Heart right ventricle (tissue), 16 donors: ENCODE results near the gene AKT3. TPM values are rescaled to one million over a fixed set of nuclear protein-coding genes. Genes with fewer than 3 reads are reported as not detected.

Source experiments
- ATAC-seq, 8 donors: fragments of 200-7000 bp; cut with Tn5 transposase; one replicate each; pipeline ENCODE4 v1.9.1; 2020; ENCODE audit warnings: mild to moderate bottlenecking in 8 of 8, moderate library complexity in 8 of 8, moderate number of reproducible peaks in 1 of 8
- DNase-seq, 2 donors: peaks; one replicate each; pipeline ENCODE4 v3.0.0-alpha.2; 2020
- H3K27ac ChIP-seq, 10 donors: fragments of 200-600 bp; sonication (generic) in 2 of 10; one replicate each; pipeline versions ENCODE4 v1.5.0 to v1.8.0; 2020 to 2022; ENCODE audit warnings: mild to moderate bottlenecking in 3 of 10
- H3K27me3 ChIP-seq, 7 donors: fragments of 200-600 bp; one replicate each; pipeline ENCODE4 v1.8.0; 2021 to 2022; ENCODE audit warnings: mild to moderate bottlenecking in 2 of 7
- H3K36me3 ChIP-seq, 9 donors: fragments of 200-600 bp; sonication (generic) in 1 of 9; one replicate each; pipeline versions ENCODE4 v1.5.0 to v1.8.0; 2020 to 2022; ENCODE audit warnings: mild to moderate bottlenecking in 2 of 9
- H3K4me1 ChIP-seq, 9 donors: fragments of 200-600 bp; sonication (generic) in 1 of 9; one replicate each; pipeline versions ENCODE4 v1.5.0 to v1.8.0; 2020 to 2022; ENCODE audit warnings: mild to moderate bottlenecking in 4 of 9
- H3K4me3 ChIP-seq, 10 donors: fragments of 200-600 bp; sonication (generic) in 2 of 10; one replicate each; pipeline versions ENCODE4 v1.5.0 to v1.8.0; 2020 to 2022; ENCODE audit warnings: mild to moderate bottlenecking in 7 of 10, moderate library complexity in 2 of 10
- H3K9me3 ChIP-seq, 11 donors: fragments of 200-600 bp in 10 of 11; sonication (generic) in 2 of 11; one replicate each; pipeline versions ENCODE4 v1.5.0 to v1.8.0; 2013 to 2022; ENCODE audit warnings: mild to moderate bottlenecking in 2 of 11, control low read depth in 1 of 11, moderate library complexity in 1 of 11
- WGBS, 2 donors: extraction: QIAGEN DNeasy Blood & Tissue Kit; methylation state at CpG; one replicate each; pipeline ENCODE4 v1.1.7; 2013; ENCODE audit warnings: inconsistent platforms in 1 of 2; 5-methylcytosine and 5-hydroxymethylcytosine counted together
- intact Hi-C, 10 donors: fragments of 100-400 bp; cut with DNase I; formaldehyde crosslinking; loops; one replicate each; pipeline versions ENCODE4 v1.11.1 to v1.14.2; 2022
- polyA plus RNA-seq, 2 donors: library from polyadenylated mRNA; stranded (reverse); fragments of 200-250 nt; gene quantifications; one replicate each; pipeline ENCODE4 v1.2.3, GENCODE V29; 2013
- total RNA-seq, 10 donors: library from RNA; stranded (reverse); fragmentation: NEBNext Ultra II Directional in 3 of 10; extraction: Animal tissue kit (Norgen Biotek cat#: 25700) in 3 of 10; gene quantifications; one replicate each; pipeline versions ENCODE4 v1.2.1 to v1.2.4, GENCODE V29; 2021 to 2023
- TF ChIP-seq, protein P1 (sequence below), 9 donors: fragments of 200-600 bp; sonication (generic) in 2 of 9; IDR thresholded peaks; one replicate each; pipeline versions ENCODE4 v1.5.0 to v1.8.0; 2021 to 2022; ENCODE audit warnings: antibody characterized with exemption in 9 of 9, mild to moderate bottlenecking in 5 of 9, moderate library complexity in 1 of 9
- donor health status: Arrhythmogenic right ventricular cardiomyopathy.
- donor health status: ischemic (EF 13 %, LVEDD 7.1; RV severe dilation, severe dysfunction).
- donor health status: healthy with polysubstance abuse.
- donor health status: DM: no; HTN: yes; CAD: no.
- donor health status: DM: no; HTN: no; CAD: no.
- donor health status: ischemic (EF 25% LVEDD 6.9; RV normal size, moderate dysfunction).
- donor health status: ischemic (EF 25% LVEDD 5.7; RV mildly dilated, moderate dysfunction).
- donor health status: healthy.
- donor health status: DM: yes; HTN: yes; CAD: no.
- donor health status: Ischemic cardiomyopathy.
- donor health status: ischemic (EF 35%, LVEDD 5.7; RV mildly dilated, moderate dysfunction).
- donor health status: nonischemic (EF 11% LVEDD 7.7; RV severe dilation, severe dysfunction).
- donor health status: DM: yes; HTN: yes; CAD: no.
- donor health status: PGD.
- donor health status: ischemic (EF 29% LVEDD 5.4; RV normal size, mild dysfunction).
- donor health status: nonischemic (EF 23%, LVEDD 6.1; RV moderate dilation, normal function).

Gene AKT3
- total and polyA plus RNA-seq, 12 donors, result 6.5 to 27.6 (median 17.7) TPM

DNA sequence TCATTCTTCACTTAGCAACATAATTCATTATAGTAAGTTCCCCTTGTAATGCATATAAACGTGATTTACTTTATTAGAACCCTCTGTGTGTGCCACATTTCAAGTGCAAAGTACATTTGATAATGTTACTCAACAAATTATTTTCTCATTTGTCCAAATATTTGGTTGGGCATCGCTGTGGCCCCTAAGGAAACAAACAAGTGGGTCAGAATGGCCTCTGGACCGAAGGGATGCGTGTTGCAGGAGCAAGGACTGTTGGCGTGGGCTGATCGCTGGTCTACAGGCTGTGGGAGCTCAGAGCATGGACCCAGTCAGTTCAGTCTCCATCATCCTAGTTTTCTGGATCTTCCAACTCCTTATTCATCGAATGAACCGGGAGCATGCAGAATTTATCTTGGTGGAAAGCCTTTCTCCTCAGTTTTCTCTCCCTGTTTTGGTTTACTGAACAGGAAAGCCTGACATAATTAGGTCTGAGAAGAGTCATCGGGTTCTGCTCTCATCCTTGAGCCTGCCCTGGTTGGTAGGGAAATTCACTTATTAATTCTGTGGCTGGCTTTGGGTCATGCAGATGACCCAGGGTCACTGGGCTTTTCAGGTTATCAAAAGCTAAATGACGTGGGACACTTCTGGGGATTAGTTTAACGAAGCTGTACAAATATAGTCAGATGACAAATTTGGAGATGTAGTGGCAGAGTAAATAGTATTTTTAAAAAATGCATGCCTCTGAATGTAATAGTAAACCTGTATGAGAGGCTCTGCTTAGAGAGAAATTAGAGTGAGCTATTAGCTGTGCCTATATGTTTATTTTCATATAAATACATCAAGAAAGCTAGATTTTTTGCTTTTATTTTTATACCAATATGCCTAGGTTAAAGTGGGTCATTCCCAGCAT is 394.0 kb downstream of the AKT3 start:
- Histone ChIP-seq H3K27me3 (no peaks in the 10 kb centered on the region), H3K36me3 (peaks cover 0 to 21% (median 0%) of the 10 kb centered on the region in 9 donors), H3K4me1 (peaks cover 0 to 23% (median 0%) of the 10 kb centered on the region in 9 donors), H3K4me3 (no peak overlapping the region), H3K9me3 (no peaks in the 10 kb centered on the region), H3K27ac (no peak overlapping the region)
- ATAC-seq (no peak), DNase-seq (no peak)
- TF ChIP-seq, protein P1, sequence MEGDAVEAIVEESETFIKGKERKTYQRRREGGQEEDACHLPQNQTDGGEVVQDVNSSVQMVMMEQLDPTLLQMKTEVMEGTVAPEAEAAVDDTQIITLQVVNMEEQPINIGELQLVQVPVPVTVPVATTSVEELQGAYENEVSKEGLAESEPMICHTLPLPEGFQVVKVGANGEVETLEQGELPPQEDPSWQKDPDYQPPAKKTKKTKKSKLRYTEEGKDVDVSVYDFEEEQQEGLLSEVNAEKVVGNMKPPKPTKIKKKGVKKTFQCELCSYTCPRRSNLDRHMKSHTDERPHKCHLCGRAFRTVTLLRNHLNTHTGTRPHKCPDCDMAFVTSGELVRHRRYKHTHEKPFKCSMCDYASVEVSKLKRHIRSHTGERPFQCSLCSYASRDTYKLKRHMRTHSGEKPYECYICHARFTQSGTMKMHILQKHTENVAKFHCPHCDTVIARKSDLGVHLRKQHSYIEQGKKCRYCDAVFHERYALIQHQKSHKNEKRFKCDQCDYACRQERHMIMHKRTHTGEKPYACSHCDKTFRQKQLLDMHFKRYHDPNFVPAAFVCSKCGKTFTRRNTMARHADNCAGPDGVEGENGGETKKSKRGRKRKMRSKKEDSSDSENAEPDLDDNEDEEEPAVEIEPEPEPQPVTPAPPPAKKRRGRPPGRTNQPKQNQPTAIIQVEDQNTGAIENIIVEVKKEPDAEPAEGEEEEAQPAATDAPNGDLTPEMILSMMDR (IDR thresholded peaks at IDR 0.05), result no peak
- 92 to 94% methylated on average over 11 of the region's 11 CpGs for WGBS, 2 donors
- intact Hi-C loops, result no loop called here

DNA sequence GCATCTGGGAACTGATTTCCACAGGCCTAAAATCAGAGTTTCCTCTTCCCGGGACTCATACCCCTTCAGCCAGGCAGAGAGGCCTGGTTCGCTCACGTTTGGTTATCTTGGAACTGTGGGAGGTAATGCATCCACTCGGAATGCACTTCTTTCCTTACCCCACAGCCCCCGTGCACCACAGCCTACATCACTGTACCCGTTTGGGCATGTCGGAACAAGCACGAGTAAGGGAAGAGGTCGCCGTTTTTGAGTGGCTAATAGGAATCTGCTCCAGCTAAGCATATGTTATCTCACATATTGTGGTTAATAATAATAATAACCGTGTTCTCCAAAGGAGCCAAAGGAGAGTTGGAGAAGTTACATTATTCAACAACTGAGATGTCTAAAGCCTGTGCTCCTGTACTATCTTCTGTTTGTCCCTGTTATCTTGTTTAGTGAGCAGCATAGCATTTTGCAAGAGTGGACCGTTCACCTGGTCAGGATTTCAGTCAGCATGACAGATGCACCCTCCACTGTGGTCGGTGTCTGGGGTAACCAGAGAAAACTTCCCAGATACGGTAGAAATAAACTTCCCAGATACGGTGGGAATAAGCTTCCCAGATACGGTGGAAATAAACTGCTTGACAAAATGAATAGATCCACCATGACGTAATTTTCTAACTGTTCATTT is 395.6 kb downstream of the AKT3 start:
- DNase-seq (no peak), ATAC-seq (no peak)
- no peak overlapping the region for H3K27ac ChIP-seq
- TF ChIP-seq, protein P1 (IDR thresholded peaks at IDR 0.05), result no peak
- H3K36me3 ChIP-seq, result peaks cover 0 to 9% (median 0%) of the 10 kb centered on the region in 9 donors
- H3K27me3 ChIP-seq, result no peaks in the 10 kb centered on the region
- H3K4me3 ChIP-seq, result no peak overlapping the region
- H3K9me3 ChIP-seq, result no peaks in the 10 kb centered on the region
- intact Hi-C loops, result no loop called here
- peaks cover 0 to 22% (median 0%) of the 10 kb centered on the region in 9 donors for H3K4me1 ChIP-seq
- 85 to 89% methylated on average over 17 of the region's 17 CpGs for WGBS, 2 donors

DNA sequence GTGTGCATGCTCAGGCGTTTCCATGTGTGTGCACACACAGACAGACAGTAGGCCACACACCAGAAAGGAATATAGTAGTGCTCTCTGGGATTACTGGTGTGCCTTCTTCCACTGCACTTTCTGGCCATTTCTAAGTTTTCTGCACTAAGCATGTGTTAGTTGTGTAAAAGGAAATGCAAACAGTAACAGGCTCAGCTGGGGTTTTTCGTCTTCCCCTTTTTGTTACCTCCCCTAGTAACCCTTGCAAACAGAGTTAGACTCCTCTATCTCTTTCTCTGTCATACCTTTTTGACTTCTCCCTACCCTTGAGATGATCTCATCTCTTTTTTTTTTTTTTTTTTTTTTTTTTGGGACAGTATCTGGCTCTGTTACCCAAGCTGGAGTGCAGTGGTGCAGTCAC is 398.0 kb downstream of the AKT3 start:
- Histone ChIP-seq H3K4me3 (no peak overlapping the region), H3K27ac (peak overlapping the region in 1 of 10 donors; percentile 49), H3K27me3 (no peaks in the 10 kb centered on the region), H3K36me3 (peaks cover 0 to 9% (median 0%) of the 10 kb centered on the region in 9 donors), H3K4me1 (peaks cover 0 to 19% (median 0%) of the 10 kb centered on the region in 9 donors), H3K9me3 (no peaks in the 10 kb centered on the region)
- peak in 1 of 8 donors; percentile 22 for ATAC-seq
- 91 to 94% methylated on average over 2 of the region's 2 CpGs for WGBS, 2 donors
- intact Hi-C loops, result no loop called here
- TF ChIP-seq, protein P1 (IDR thresholded peaks at IDR 0.05), result no peak
- DNase-seq, result no peak

DNA sequence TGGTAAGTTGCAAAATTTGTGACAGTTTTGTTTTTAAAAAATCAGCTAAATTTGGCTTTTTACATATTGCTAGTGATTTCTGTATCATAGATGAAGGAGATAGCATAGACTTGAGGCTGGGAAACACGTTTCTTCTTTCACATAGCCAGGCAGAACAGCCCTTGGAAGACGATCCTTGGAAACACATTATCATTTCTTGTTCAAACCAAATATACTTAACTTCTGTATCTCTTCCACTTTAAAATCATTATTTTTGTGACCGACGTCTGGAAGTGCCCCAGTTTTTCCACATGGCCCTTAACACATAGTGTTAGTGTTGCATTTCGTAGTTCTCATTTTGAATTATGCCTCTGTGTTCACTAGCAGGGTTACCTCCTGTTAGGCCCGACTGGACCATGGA is 400.7 kb downstream of the AKT3 start:
- no peak overlapping the region for H3K27ac ChIP-seq
- H3K36me3 ChIP-seq, result peaks cover 0 to 5% (median 0%) of the 10 kb centered on the region in 9 donors
- no peak for ATAC-seq
- intact Hi-C loops, result no loop called here
- H3K27me3 ChIP-seq, result no peaks in the 10 kb centered on the region
- 95 to 96% methylated on average over 6 of the region's 6 CpGs for WGBS, 2 donors
- H3K4me3 ChIP-seq, result no peak overlapping the region
- TF ChIP-seq, protein P1 (IDR thresholded peaks at IDR 0.05), result no peak
- peaks cover 0 to 31% (median 0%) of the 10 kb centered on the region in 9 donors for H3K4me1 ChIP-seq
- H3K9me3 ChIP-seq, result no peaks in the 10 kb centered on the region
- DNase-seq, result no peak
